HG02763 (cell line): ENCODE measurements around the gene CFTR.
"Not testable (repeated sequence)": the region's sequence is repeated elsewhere in the genome, so short reads cannot be mapped to it uniquely, and the experiment has no call there.

Source experiments
- ATAC-seq: cut with Tn5 transposase; IDR thresholded peaks from one replicate; pipeline ENCODE4 v1.9.1; 2021; ENCODE audit warnings: mild to moderate bottlenecking, moderate library complexity; ENCODE audit not compliant: unreplicated experiment

The CFTR gene

DNA sequence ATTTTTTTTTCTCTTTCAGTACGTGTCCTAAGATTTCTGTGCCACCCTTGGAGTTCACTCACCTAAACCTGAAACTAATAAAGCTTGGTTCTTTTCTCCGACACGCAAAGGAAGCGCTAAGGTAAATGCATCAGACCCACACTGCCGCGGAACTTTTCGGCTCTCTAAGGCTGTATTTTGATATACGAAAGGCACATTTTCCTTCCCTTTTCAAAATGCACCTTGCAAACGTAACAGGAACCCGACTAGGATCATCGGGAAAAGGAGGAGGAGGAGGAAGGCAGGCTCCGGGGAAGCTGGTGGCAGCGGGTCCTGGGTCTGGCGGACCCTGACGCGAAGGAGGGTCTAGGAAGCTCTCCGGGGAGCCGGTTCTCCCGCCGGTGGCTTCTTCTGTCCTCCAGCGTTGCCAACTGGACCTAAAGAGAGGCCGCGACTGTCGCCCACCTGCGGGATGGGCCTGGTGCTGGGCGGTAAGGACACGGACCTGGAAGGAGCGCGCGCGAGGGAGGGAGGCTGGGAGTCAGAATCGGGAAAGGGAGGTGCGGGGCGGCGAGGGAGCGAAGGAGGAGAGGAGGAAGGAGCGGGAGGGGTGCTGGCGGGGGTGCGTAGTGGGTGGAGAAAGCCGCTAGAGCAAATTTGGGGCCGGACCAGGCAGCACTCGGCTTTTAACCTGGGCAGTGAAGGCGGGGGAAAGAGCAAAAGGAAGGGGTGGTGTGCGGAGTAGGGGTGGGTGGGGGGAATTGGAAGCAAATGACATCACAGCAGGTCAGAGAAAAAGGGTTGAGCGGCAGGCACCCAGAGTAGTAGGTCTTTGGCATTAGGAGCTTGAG lies at the start of gene CFTR:
CFTR (plus strand) TSS at position 801 of the 830 bp plus-strand sequence. CDS start 70 bp downstream, outside the sequence.
- no peak for ATAC-seq

DNA sequence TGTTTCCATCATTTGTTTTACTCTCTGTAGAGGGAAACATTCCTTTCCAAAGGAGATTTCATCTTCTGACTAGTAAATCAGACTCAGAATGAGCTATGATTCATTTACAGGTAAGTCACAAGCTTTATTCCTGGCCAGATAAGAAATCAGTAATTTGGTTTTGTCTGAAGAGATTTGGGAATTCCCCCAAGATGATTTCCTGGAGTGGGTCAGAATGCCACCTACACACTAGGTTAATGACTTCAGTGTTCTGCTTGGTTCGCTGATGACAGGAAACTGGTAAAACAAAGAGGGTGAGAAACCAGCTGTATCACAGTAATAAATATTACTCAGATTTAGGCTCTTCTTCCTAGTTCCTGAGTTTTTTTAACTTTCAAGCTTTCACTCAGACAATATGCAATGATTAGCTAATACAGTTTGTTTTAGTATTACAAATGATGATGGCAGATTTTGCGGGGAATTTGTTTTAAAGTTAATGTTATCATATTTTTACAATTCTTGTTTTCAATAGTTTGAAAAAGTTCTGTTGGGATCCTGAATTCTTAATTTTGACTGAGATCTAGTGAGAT lies 44.3 kb upstream of the CFTR start:
- peak; percentile 98 for ATAC-seq

GRCh38 chr7:117444646-117445045 lies 35.2 kb upstream of the CFTR start:
- ATAC-seq = no peak

DNA sequence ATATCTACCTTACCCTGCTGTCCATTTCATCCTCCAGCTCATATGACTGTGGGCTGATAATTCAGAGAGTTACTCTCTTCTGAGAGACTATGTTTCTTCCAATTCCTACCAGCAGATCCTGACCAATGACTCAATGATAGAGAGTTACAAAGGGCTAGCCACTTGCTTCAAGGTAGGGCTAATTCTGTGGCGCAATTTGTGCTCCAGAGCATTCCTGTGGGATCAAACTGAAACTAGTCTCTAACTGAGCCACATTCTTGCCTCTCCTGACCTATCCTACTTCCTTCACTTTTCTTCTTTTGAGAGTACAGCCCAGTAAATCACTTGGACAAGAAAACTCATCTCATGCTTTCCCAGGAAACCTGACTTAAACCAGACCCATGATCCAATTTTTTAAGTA lies 34.6 kb upstream of the CFTR start:
- no peak for ATAC-seq

DNA sequence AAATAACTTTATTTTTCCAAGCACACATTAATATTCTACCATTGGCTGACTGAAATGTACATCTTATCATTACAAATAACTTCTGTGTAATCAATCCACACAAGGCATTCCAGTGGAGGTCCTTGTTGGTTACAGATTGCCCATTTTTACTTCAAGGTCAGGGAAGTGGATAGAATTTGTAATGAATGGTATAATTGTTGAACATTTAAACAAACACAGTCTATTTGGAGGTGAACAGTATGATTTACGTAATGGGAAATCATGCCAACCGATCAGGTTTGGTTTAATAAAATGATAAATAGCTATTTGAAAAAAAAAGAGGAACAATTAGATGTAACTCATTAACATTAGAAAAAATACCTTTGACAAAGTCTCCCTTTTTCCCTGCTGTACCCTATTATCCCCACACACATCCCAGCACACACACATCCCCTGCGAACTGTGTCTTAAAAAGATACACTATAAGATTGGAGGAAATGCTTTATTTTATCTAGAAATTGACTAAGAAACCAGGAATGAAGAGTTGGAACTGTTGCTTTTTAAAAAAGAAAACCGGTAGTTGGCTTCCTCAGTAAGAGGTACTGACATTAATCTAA lies 33.5 kb upstream of the CFTR start:
- ATAC-seq = no peak

DNA sequence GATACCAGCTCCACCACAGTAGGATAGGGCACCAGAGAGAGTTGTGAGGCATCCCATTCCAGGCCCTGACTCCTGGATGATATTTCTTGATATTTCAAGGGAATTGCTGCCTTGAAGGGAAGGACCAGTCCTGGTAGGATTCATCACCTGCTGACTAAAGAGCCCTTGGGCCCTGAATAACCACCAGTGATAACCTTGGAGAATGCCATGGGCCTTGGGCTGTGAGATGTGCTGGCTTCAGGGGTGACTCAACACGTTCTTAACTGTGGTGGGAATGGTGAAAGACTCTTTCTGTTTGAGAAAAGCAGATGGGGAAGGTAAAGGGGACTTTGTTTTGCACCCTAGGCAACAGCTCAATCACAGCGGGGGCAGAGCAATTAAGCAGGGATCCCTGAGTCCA lies 31.2 kb upstream of the CFTR start:
- no peak for ATAC-seq

GRCh38 chr7:117458977-117459583 lies 20.7 kb upstream of the CFTR start:
- no peak for ATAC-seq

DNA sequence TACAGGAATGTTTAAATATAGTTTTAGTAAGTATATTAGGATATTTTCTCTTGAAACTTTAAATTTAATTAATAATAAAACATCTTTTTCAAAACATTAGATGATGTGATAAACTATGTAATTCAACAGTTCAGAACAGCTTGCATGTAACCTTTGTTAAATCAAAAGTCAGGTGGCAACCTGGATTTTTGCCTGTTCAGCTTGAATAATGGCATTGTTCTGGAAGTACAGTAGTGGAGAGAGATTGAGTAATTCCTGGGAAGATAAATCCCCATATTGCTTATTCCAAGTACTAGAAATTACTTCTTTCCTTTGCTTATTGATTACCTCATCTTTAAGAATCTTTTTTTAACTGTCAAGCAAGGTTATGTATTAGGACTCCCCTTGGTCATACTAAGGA lies 20.1 kb upstream of the CFTR start:
- no peak for ATAC-seq

GRCh38 chr7:117460815-117461214 lies 19.0 kb upstream of the CFTR start:
- ATAC-seq = not testable (repeated sequence)

DNA sequence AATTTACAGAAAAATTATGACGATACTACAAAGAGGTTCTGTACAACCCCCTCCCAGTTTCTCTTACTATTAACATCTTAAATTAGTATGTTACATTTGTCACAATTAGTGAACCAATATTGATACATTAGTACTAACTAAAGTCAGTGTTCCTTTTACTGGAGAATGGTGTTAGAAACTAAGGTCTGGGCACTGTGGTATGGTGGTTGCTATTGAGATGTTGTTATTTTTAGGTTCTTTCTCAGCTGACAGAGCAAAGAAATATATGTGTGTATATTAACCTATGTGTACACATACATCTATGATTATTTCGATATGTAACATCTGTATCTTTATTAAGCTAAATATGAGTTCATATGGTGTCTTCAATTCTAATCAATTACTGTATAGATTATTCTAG lies 11.7 kb upstream of the CFTR start:
- ATAC-seq = no peak

DNA sequence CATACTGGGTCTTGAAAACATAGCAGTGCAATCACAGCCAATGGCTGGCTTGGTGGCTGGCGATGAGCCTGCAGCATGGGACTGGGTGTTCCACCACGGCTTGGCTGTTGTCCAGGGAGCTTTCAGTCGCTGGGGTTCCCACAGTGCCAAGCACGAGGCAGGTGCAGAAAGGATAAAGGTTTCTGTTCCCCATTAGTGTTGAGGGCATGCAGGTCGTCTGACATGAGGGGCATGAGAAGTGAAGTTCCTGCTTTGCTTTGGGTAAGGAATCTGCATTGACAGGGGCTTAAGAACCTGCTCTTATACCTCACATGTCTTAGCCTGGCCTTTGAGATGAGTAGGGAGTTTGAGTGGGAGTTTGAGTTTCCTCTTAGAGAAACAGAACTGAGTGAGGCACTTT lies 9.0 kb upstream of the CFTR start:
- ATAC-seq = peak; percentile 64

- no peak for ATAC-seq
Measured at GRCh38 chr7:117472335-117472734, 7.5 kb upstream of the CFTR start.

GRCh38 chr7:117476557-117477215 lies 3.1 kb upstream of the CFTR start:
- no peak for ATAC-seq

- ATAC-seq = no peak
Measured at GRCh38 chr7:117478836-117479224, 995 bp upstream of the CFTR start.

- no peak for ATAC-seq
Measured at GRCh38 chr7:117480055-117480362, 184 bp downstream of the CFTR start.

GRCh38 chr7:117480978-117481377 lies 1.2 kb downstream of the CFTR start:
- no peak for ATAC-seq

DNA sequence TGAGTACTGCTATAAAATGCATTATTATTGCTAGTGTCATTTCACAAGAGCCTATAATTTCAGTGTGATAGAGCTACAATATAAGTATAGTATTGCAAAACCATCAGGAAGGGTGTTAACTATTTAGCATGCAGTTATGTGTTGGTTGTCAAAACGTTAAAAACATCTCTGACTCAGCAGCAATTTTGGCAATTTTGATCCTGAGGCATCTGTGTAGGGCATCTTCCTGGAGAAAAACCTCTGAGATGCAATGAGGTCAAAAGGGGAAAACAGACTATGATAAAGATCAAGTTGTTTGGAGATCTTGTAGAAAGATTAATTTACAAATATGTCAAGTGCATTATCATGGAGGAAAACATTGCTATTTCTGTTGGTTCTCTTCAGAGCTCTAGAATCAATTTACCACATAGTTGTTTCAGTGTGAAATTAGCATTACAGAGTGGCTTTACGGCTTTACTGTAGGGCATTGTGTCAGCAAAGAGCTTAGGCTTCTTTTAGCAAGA lies 5.3 kb downstream of the CFTR start:
- no peak for ATAC-seq

GRCh38 chr7:117489016-117489415 lies 9.2 kb downstream of the CFTR start:
- ATAC-seq = no peak

DNA sequence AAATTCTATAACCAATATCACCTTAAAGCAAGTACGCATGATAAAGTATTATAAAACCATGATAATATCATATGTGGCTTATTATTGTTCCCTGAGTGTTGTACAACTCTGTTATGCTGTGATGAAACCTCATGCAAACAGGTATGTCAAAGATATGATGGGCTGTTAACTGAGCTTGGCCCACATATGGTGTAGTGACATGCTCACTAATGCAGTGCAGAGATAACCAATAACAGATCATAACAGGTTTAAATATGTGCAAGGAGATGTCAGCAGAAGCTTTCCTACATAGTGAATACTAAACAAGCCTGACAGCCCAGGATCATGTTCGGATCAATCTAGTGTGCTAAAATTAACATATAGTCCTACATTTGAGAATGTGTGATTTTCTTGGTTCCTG lies 9.6 kb downstream of the CFTR start:
- ATAC-seq = no peak

DNA sequence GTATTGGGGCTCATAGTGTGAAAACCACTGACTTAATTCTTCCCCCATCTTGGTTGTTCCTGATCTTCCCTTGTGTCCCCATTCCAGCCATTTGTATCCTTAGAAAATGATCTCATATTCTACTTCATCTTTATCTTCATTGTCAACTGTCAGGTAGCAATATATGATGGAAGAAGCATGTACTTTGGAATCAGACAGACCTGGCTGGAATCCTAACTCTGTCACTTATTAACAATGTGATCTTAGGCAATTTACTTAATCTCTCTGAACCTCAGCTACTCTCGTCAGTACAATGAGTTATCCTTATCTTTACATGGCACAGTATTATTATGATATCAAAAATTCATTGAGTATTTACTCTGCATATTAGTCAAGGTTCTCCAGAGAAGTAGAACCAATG lies 10.1 kb downstream of the CFTR start:
- ATAC-seq = no peak

- ATAC-seq = no peak
Measured at GRCh38 chr7:117492649-117493048, 12.8 kb downstream of the CFTR start.
